K562 (cell line): Measurements from ENCODE around the gene TLCD5.

Experiments
- CEBPB ChIP-seq: fragments of 450-650 bp; IDR thresholded peaks from 2 replicates; pipeline ENCODE4 v1.6.1; 2016; ENCODE audit warnings: missing genetic modification characterization, missing compliant biosample characterization
- CREB1 ChIP-seq, 2 experiments: sonication (generic) in 1 of 2; formaldehyde crosslinking in 1 of 2; IDR thresholded peaks; 2 replicates each; pipeline versions ENCODE4 v1.6.1 to v1.8.0; 2012 to 2022; ENCODE audit warnings: inconsistent platforms in 1 of 2, mild to moderate bottlenecking in 1 of 2, missing genetic modification reagents in 1 of 2, moderate library complexity in 1 of 2
- MCM5 ChIP-seq: fragments of 450-650 bp; IDR thresholded peaks from 2 replicates; pipeline ENCODE4 v1.6.1; 2016; ENCODE audit warnings: low read depth
- NFE2 ChIP-seq: IDR thresholded peaks from 2 replicates; pipeline ENCODE4 v1.6.1; 2014; ENCODE audit warnings: antibody characterized with exemption, low read depth
- NFXL1 ChIP-seq: fragments of 450-650 bp; formaldehyde crosslinking; IDR thresholded peaks from 2 replicates; pipeline ENCODE4 v1.4.0; 2021; ENCODE audit warnings: mild to moderate bottlenecking
- NRF1 ChIP-seq, 2 experiments: fragments of 450-650 bp; IDR thresholded peaks in 1 of 2; conservative IDR thresholded peaks in 1 of 2; 2 replicates each; pipeline ENCODE4 v1.6.1; 2014; ENCODE audit warnings: mild to moderate bottlenecking in 2 of 2
- POLR2A ChIP-seq: fragments of 450-650 bp; conservative IDR thresholded peaks from 2 replicates; pipeline ENCODE4 v1.6.1; 2016
- TEAD2 ChIP-seq: fragments of 450-650 bp; IDR thresholded peaks from 2 replicates; pipeline ENCODE4 v1.6.1; 2016; ENCODE audit warnings: missing genetic modification characterization, control low read depth, missing compliant biosample characterization
- ZNF586 ChIP-seq: fragments of 450-650 bp; formaldehyde crosslinking; conservative IDR thresholded peaks from 2 replicates; pipeline ENCODE4 v1.4.0; 2020; ENCODE audit warnings: mild to moderate bottlenecking, moderate library complexity
- TF ChIP-seq, protein P1 (sequence below), 3 experiments: IDR thresholded peaks in 2 of 3; conservative IDR thresholded peaks in 1 of 3; 2 replicates each; pipeline ENCODE4 v1.5.1; 2011 to 2012; ENCODE audit warnings: low read length in 3 of 3, mild to moderate bottlenecking in 3 of 3, control low read depth in 2 of 3, improper control_type of control experiment in 1 of 3, inconsistent platforms in 1 of 3, low read depth in 1 of 3, mixed read lengths in 1 of 3, moderate library complexity in 1 of 3; ENCODE audit not compliant: insufficient read depth in 2 of 3
- TF ChIP-seq, protein P2 (sequence below): IDR thresholded peaks from 2 replicates; pipeline ENCODE4 v1.6.1; 2012; ENCODE audit warnings: low read depth, low read length, improper control_type of control experiment, borderline replicate concordance
- TF ChIP-seq, protein P3 (sequence below): sonication (generic); formaldehyde crosslinking; IDR thresholded peaks from 2 replicates; pipeline ENCODE4 v1.5.0; 2020; ENCODE audit warnings: missing genetic modification reagents
- TF ChIP-seq, protein P4 (sequence below): sonication (generic); formaldehyde crosslinking; IDR thresholded peaks from 2 replicates; pipeline ENCODE4 v1.8.1; 2023; ENCODE audit warnings: mild to moderate bottlenecking, missing genetic modification reagents

DNA sequence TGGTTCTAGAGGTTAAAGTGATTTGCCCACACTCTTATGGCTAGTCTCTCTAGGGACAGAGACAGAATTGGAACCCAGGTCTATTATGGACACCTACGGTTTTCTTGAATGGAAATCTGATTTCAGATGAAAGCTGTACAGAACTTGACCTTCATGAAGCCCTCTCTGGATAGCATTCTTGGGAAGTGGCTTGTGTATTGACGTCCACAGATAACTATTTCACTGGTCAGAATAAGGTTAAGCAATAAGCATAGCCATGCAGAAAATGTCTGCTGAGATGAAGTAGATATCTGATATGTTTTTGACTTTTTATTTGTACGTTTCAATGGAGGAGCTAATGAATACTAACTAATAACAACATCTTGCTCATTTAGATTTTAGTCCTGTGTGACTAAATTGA lies 1.1 kb downstream of the TLCD5 start:
- no peak for TF ChIP-seq CREB1 (IDR thresholded peaks at IDR 0.05)
- no peak for TF ChIP-seq CREB1 (CRISPR knock-in tag; IDR thresholded peaks at IDR 0.05)
- TF ChIP-seq, protein P1, sequence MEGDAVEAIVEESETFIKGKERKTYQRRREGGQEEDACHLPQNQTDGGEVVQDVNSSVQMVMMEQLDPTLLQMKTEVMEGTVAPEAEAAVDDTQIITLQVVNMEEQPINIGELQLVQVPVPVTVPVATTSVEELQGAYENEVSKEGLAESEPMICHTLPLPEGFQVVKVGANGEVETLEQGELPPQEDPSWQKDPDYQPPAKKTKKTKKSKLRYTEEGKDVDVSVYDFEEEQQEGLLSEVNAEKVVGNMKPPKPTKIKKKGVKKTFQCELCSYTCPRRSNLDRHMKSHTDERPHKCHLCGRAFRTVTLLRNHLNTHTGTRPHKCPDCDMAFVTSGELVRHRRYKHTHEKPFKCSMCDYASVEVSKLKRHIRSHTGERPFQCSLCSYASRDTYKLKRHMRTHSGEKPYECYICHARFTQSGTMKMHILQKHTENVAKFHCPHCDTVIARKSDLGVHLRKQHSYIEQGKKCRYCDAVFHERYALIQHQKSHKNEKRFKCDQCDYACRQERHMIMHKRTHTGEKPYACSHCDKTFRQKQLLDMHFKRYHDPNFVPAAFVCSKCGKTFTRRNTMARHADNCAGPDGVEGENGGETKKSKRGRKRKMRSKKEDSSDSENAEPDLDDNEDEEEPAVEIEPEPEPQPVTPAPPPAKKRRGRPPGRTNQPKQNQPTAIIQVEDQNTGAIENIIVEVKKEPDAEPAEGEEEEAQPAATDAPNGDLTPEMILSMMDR (IDR thresholded peaks at IDR 0.05 in 2 of 3, conservative IDR thresholded peaks at IDR 0.05 in 1 of 3; ENCODE audit: insufficient read depth in 2 of 3, low read depth in 1 of 3, low read length in 3 of 3), result no peak
- TF ChIP-seq, protein P2, sequence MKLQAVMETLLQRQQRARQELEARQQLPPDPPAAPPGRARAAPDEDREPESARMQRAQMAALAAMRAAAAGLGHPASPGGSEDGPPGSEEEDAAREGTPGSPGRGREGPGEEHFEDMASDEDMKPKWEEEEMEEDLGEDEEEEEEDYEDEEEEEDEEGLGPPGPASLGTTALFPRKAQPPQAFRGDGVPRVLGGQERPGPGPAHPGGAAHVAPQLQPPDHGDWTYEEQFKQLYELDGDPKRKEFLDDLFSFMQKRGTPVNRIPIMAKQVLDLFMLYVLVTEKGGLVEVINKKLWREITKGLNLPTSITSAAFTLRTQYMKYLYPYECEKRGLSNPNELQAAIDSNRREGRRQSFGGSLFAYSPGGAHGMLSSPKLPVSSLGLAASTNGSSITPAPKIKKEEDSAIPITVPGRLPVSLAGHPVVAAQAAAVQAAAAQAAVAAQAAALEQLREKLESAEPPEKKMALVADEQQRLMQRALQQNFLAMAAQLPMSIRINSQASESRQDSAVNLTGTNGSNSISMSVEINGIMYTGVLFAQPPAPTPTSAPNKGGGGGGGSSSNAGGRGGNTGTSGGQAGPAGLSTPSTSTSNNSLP, result no peak
- no peak for TF ChIP-seq ZNF586 (CRISPR knock-in tag)
- TF ChIP-seq NFXL1 (CRISPR knock-in tag), result no peak
- TF ChIP-seq, protein P3, sequence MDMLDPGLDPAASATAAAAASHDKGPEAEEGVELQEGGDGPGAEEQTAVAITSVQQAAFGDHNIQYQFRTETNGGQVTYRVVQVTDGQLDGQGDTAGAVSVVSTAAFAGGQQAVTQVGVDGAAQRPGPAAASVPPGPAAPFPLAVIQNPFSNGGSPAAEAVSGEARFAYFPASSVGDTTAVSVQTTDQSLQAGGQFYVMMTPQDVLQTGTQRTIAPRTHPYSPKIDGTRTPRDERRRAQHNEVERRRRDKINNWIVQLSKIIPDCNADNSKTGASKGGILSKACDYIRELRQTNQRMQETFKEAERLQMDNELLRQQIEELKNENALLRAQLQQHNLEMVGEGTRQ (CRISPR knock-in tag), result no peak
- TF ChIP-seq, protein P4, sequence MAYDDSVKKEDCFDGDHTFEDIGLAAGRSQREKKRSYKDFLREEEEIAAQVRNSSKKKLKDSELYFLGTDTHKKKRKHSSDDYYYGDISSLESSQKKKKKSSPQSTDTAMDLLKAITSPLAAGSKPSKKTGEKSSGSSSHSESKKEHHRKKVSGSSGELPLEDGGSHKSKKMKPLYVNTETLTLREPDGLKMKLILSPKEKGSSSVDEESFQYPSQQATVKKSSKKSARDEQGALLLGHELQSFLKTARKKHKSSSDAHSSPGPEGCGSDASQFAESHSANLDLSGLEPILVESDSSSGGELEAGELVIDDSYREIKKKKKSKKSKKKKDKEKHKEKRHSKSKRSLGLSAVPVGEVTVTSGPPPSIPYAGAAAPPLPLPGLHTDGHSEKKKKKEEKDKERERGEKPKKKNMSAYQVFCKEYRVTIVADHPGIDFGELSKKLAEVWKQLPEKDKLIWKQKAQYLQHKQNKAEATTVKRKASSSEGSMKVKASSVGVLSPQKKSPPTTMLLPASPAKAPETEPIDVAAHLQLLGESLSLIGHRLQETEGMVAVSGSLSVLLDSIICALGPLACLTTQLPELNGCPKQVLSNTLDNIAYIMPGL (CRISPR knock-in tag), result no peak
- TF ChIP-seq POLR2A, result no peak
- no peak for TF ChIP-seq MCM5
- TF ChIP-seq NRF1 (conservative IDR thresholded peaks at IDR 0.05 in 1 of 2, IDR thresholded peaks at IDR 0.05 in 1 of 2), result no peak
- TF ChIP-seq TEAD2, result no peak
- peak; percentile 60; the same call in 1 of the 2 replicates for TF ChIP-seq CEBPB (tag)
- no peak for TF ChIP-seq NFE2
